SK-N-SH treated with all-trans-retinoic acid at 6 μM for 48 hours (cell line): Measurements from ENCODE around the gene MAPRE2.

Source experiments
- ATAC-seq: fragments of 200-7000 bp; cut with Tn5 transposase; 3 replicates; pipeline ENCODE4 v1.9.1; 2020; ENCODE audit warnings: mild to moderate bottlenecking, moderate library complexity
- ARNTL ChIP-seq: fragments of 450-650 bp; formaldehyde crosslinking; IDR thresholded peaks from 2 replicates; pipeline ENCODE4 v1.5.0; 2020; ENCODE audit warnings: low read depth, mild to moderate bottlenecking, moderate library complexity, borderline replicate concordance
- BACH2 ChIP-seq: fragments of 250-450 bp; sonication (Bioruptor Pico); IDR thresholded peaks from 2 replicates; pipeline ENCODE4 v1.9.0; 2021; ENCODE audit warnings: mild to moderate bottlenecking, borderline replicate concordance
- CSDC2 ChIP-seq: fragments of 250-450 bp; sonication (Bioruptor Pico); IDR thresholded peaks from 2 replicates; pipeline ENCODE4 v1.5.0; 2020; ENCODE audit warnings: mild to moderate bottlenecking, moderate library complexity
- CSRNP3 ChIP-seq: fragments of 250-450 bp; sonication (Bioruptor Pico); IDR thresholded peaks from 2 replicates; pipeline ENCODE4 v1.5.1; 2021; ENCODE audit warnings: mild to moderate bottlenecking, moderate library complexity
- ESRRG ChIP-seq: fragments of 250-450 bp; sonication (Bioruptor Pico); IDR thresholded peaks from 2 replicates; pipeline ENCODE4 v1.6.1; 2021; ENCODE audit warnings: mild to moderate bottlenecking
- GLIS3 ChIP-seq: fragments of 250-450 bp; sonication (Bioruptor Pico); IDR thresholded peaks from 2 replicates; pipeline ENCODE4 v1.5.0; 2020; ENCODE audit warnings: mild to moderate bottlenecking, moderate library complexity
- OSR1 ChIP-seq: fragments of 250-450 bp; sonication (Bioruptor Pico); IDR thresholded peaks from 2 replicates; pipeline ENCODE4 v1.8.0; 2022; ENCODE audit warnings: moderate library complexity, mild to moderate bottlenecking, inconsistent platforms
- PPARA ChIP-seq: fragments of 250-450 bp; sonication (Bioruptor Pico); IDR thresholded peaks from 2 replicates; pipeline ENCODE4 v1.5.0; 2020; ENCODE audit warnings: mild to moderate bottlenecking, borderline replicate concordance
- RARB ChIP-seq: fragments of 250-450 bp; sonication (Bioruptor Pico); IDR thresholded peaks from 2 replicates; pipeline ENCODE4 v1.8.0; 2021; ENCODE audit warnings: mild to moderate bottlenecking, moderate library complexity
- SNAI2 ChIP-seq: fragments of 250-450 bp; sonication (Bioruptor Pico); IDR thresholded peaks from 2 replicates; pipeline ENCODE4 v1.5.0; 2020; ENCODE audit warnings: mild to moderate bottlenecking, moderate library complexity
- TCF4 ChIP-seq: fragments of 250-450 bp; sonication (Bioruptor Pico); IDR thresholded peaks from 2 replicates; pipeline ENCODE4 v1.8.0; 2021; ENCODE audit warnings: mild to moderate bottlenecking, moderate library complexity, borderline replicate concordance
- TOX ChIP-seq: fragments of 250-450 bp; sonication (Bioruptor Pico); IDR thresholded peaks from 2 replicates; pipeline ENCODE4 v1.8.0; 2021; ENCODE audit warnings: mild to moderate bottlenecking, moderate library complexity, borderline replicate concordance
- TSHZ2 ChIP-seq: fragments of 250-450 bp; sonication (Bioruptor Pico); IDR thresholded peaks from 2 replicates; pipeline ENCODE4 v1.5.0; 2020; ENCODE audit warnings: mild to moderate bottlenecking, moderate library complexity
- ZC3H10 ChIP-seq: fragments of 250-450 bp; sonication (Bioruptor Pico); IDR thresholded peaks from 2 replicates; pipeline ENCODE4 v1.5.1; 2021; ENCODE audit warnings: mild to moderate bottlenecking, moderate library complexity
- ZFP3 ChIP-seq: fragments of 250-450 bp; sonication (Bioruptor Pico); IDR thresholded peaks from 2 replicates; pipeline ENCODE4 v1.5.0; 2020; ENCODE audit warnings: mild to moderate bottlenecking, moderate library complexity
- ZFP30 ChIP-seq: fragments of 450-650 bp; formaldehyde crosslinking; IDR thresholded peaks from 2 replicates; pipeline ENCODE4 v1.5.0; 2022; ENCODE audit warnings: mild to moderate bottlenecking, moderate library complexity
- ZNF70 ChIP-seq: fragments of 450-650 bp; formaldehyde crosslinking; IDR thresholded peaks from 2 replicates; pipeline ENCODE4 v1.5.0; 2020; ENCODE audit warnings: mild to moderate bottlenecking, moderate library complexity

Gene MAPRE2

GRCh38 chr18:35121531-35121930 is 80.3 kb downstream of the MAPRE2 start:
- no peak for ATAC-seq
- no peak for TF ChIP-seq ARNTL (CRISPR knock-in tag)
- no peak for TF ChIP-seq CSDC2
- no peak for TF ChIP-seq CSRNP3
- no peak for TF ChIP-seq BACH2 (CRISPR knock-in tag)

- TF ChIP-seq BACH2 (CRISPR knock-in tag) = no peak
- no peak for TF ChIP-seq CSRNP3
- no peak for TF ChIP-seq SNAI2 (CRISPR knock-in tag)
- no peak for TF ChIP-seq RARB (CRISPR knock-in tag)
- no peak for TF ChIP-seq ZC3H10
- ATAC-seq = peak; percentile 84
Measured at GRCh38 chr18:35122586-35123224, 81.5 kb downstream of the MAPRE2 start.

- no peak for ATAC-seq
- TF ChIP-seq ZNF70 = no peak
- no peak for TF ChIP-seq ESRRG
- TF ChIP-seq GLIS3 (CRISPR knock-in tag) = no peak
- TF ChIP-seq OSR1 = no peak
- TF ChIP-seq, all 23 proteins: peak for 0
Measured at GRCh38 chr18:35123811-35124210, 82.6 kb downstream of the MAPRE2 start.

GRCh38 chr18:35127201-35127600 is 86.0 kb downstream of the MAPRE2 start:
- peak; percentile 82 for ATAC-seq
- TF ChIP-seq SNAI2 (CRISPR knock-in tag) (no peak), ZNF70 (no peak), RARB (CRISPR knock-in tag) (no peak), ZFP30 (CRISPR knock-in tag) (no peak), PPARA (no peak), ZFP3 (CRISPR knock-in tag) (no peak), CSDC2 (no peak), ARNTL (CRISPR knock-in tag) (no peak), CSRNP3 (no peak), TCF4 (CRISPR knock-in tag) (no peak), ESRRG (no peak), GLIS3 (CRISPR knock-in tag) (no peak)

GRCh38 chr18:35128675-35129074 is 87.5 kb downstream of the MAPRE2 start:
- no peak for ATAC-seq
- TF ChIP-seq RARB (CRISPR knock-in tag) (no peak), ESRRG (no peak), TSHZ2 (CRISPR knock-in tag) (no peak), CSRNP3 (no peak), ZFP30 (CRISPR knock-in tag) (no peak), PPARA (no peak), TOX (CRISPR knock-in tag) (no peak), SNAI2 (CRISPR knock-in tag) (no peak)
